Bronchial epithelial cell (primary cell): ENCODE results near the gene CYBA. TPM values are rescaled to one million over a fixed set of nuclear protein-coding genes. Genes with fewer than 3 reads are reported as not detected.
A peak's percentile ranks its signal among the peaks of the same experiment; 100 is the strongest.

ENCODE experiments used
- DNase-seq: peaks from one replicate; pipeline ENCODE4 v3.0.0-alpha.2; 2010; ENCODE audit warnings: low read depth
- FAIRE-seq: peaks from 2 replicates; lab custom pipeline; 2011; peaks lifted over from hg19 to GRCh38; lab: Jason Lieb, UNC
- H3K27me3 ChIP-seq: 2 replicates; pipeline ENCODE4 v1.5.1; 2011; ENCODE audit warnings: low read length; ENCODE audit not compliant: control insufficient read depth, insufficient read depth
- H3K36me3 ChIP-seq: 2 replicates; pipeline ENCODE4 v1.5.1; 2011; ENCODE audit warnings: low read length; ENCODE audit not compliant: control insufficient read depth, insufficient read depth
- H3K4me3 ChIP-seq: 2 replicates; pipeline ENCODE4 v1.5.1; 2011; ENCODE audit warnings: mild to moderate bottlenecking, low read depth, low read length, control low read depth
- CTCF ChIP-seq: IDR thresholded peaks from 2 replicates; pipeline ENCODE4 v1.5.1; 2011; ENCODE audit warnings: mild to moderate bottlenecking, moderate library complexity, low read length, control low read depth, inconsistent platforms; ENCODE audit not compliant: insufficient read depth, severe bottlenecking
- total RNA-seq: library from RNA; depleted of rRNA; stranded (reverse); fragments of >200 nt; gene quantifications from 2 replicates; pipeline ENCODE4 v1.2.1, GENCODE V29; 2014

The CYBA gene
- total RNA-seq, 1 donor from 2014 or later = 134 TPM

GRCh38 chr16:88649924-88650748 lies 717 bp downstream of the CYBA start:
- FAIRE-seq (no peak), DNase-seq (no peak)
- TF ChIP-seq CTCF = no peak
- Histone ChIP-seq H3K4me3 (peak overlapping the region; percentile 57), H3K36me3 (peaks cover 3% of the 10 kb centered on the region), H3K27me3 (no peaks in the 10 kb centered on the region)

- H3K27me3 ChIP-seq = no peaks in the 10 kb centered on the region
- DNase-seq = no peak
- peaks cover 2% of the 10 kb centered on the region for H3K36me3 ChIP-seq
- no peak for FAIRE-seq
- TF ChIP-seq CTCF = no peak
- no peak overlapping the region for H3K4me3 ChIP-seq
These were observed 1.5 kb downstream of the CYBA start for GRCh38 chr16:88649195-88649923.

GRCh38 chr16:88647178-88648070 lies 3.4 kb downstream of the CYBA start:
- no peaks in the 10 kb centered on the region for H3K36me3 ChIP-seq
- no peak for TF ChIP-seq CTCF
- no peak for DNase-seq
- H3K4me3 ChIP-seq = no peak overlapping the region
- H3K27me3 ChIP-seq = no peaks in the 10 kb centered on the region
- no peak for FAIRE-seq

- no peak for TF ChIP-seq CTCF
- no peak overlapping the region for H3K4me3 ChIP-seq
- FAIRE-seq (no peak), DNase-seq (no peak)
- H3K27me3 ChIP-seq = no peaks in the 10 kb centered on the region
- no peaks in the 10 kb centered on the region for H3K36me3 ChIP-seq
These were observed 4.4 kb downstream of the CYBA start for GRCh38 chr16:88646345-88647034.

GRCh38 chr16:88645941-88646340 lies 4.9 kb downstream of the CYBA start:
- no peak for FAIRE-seq
- no peak for DNase-seq
- no peak overlapping the region for H3K4me3 ChIP-seq
- H3K36me3 ChIP-seq = no peaks in the 10 kb centered on the region
- peaks cover 2% of the 10 kb centered on the region for H3K27me3 ChIP-seq
- no peak for TF ChIP-seq CTCF
